Stimulated activated CD8-positive, alpha-beta memory T cell treated with anti-CD3 and anti-CD28 coated beads, Interleukin-4, amount 100 ng/mL, for 4 hours (primary cell): ENCODE data around the gene S100A16.

Experiments used
- DNase-seq, 2 donors: peaks; one replicate each; pipeline ENCODE4 v3.0.0-alpha.2; 2020; ENCODE audit warnings: low read depth in 2 of 2, low spot score in 1 of 2

S100A16 gene

DNA sequence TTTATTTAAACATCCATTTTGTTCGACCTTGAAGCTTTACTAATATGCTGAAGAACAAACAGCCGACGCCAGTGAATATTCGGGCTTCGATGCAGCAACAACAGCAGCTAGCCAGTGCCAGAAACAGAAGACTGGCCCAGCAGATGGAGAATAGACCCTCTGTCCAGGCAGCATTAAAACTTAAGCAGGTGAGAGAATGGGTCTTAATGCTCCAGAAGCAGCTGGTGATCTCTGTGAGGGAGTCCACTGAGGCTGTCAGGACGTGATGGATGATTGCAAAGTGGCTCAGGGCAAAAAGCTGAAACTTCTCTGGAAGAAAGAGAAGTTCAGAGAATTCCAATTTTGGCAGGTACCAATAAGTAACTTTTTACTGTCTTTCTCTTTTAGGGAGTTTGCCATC lies 25.3 kb upstream of the S100A16 start:
- no peak for DNase-seq

DNA sequence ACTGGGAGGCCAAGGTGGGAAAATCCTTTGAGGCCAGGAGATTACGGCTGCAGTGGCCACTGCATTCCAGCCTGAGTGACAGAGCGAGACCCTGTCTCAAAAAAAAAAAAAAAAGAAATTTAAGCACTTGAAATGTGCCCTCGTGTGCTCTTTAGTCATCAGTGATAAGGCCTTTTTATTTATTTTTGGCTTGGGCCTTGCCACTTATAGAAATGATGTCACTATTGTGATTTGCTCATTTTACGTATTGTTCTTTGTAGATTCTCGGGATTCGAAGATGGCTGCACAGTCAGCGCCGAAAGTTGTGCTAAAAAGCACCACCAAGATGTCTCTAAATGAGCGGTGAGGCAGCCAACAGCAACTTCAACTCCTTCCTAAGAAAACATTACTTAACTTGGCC lies 23.4 kb upstream of the S100A16 start:
- no peak for DNase-seq

DNA sequence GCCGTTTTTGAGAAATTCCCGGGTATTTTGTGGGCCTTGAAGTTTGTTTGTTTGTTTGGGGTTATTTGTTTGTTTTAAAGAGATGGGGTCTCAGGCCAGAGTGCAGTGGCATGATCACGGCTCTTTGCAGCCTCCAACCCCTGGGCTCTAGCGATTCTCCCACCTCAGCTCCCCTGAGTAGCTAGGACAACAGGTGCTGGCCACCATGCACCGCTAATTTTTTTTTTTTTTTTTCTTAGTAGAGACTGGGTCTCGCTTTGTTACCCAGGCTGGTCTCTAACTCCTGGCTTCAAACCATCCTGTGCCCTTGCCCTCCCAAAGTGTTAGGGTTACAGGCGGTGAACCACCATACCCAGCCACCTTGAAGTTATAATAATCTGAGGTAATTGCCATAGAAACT lies 22.9 kb upstream of the S100A16 start:
- DNase-seq = no peak

DNA sequence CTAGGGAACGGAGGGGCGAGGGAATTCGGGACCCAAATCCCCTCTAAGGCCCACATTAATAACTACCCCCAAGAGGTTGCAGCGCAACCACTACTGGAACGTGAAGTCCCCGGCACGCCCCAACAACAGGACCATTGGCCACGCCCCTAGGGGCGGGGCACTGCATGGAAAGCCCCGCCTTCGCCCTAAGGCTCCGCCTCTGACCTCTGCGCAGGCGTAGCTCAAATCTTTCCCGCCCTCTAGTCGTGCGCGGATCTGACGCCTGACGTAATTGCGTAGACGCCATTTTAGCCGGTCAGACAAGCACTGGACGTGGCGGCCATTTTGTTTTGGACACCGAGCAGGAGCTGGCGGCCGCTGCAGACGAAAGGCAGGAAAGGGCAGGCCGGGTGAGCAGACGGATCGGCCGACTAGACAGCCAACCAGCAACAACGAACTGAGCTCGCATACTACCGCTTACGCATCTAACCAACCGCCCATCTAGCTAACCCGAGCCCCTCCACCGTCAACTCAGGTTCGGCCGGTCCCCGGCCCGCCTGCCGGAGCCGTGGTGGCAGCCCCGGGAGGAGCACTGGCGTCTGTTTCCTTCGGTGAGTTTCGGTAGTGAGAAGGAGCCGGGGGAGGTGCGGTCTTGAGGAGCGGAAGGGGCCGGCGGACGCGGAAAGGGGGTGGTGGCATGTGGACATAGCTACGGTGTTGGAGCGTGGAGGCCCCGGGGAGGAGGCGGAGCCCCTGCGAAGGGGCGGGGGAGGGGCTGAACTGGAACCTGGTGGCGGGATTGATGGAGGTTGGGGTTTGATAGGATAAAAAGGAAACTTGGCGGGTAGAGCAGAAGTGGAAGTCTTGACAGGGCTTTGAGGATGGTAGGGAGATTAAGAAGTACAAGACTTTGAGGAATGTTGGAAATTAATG lies 21.1 kb upstream of the S100A16 start, which contains the start of gene CHTOP:
Gene CHTOP, plus strand, starts transcription at position 313 of the 912 bp plus-strand sequence. CDS start 2,523 bp downstream, outside the sequence.
- DNase-seq = peak; percentile 90 to 92

DNA sequence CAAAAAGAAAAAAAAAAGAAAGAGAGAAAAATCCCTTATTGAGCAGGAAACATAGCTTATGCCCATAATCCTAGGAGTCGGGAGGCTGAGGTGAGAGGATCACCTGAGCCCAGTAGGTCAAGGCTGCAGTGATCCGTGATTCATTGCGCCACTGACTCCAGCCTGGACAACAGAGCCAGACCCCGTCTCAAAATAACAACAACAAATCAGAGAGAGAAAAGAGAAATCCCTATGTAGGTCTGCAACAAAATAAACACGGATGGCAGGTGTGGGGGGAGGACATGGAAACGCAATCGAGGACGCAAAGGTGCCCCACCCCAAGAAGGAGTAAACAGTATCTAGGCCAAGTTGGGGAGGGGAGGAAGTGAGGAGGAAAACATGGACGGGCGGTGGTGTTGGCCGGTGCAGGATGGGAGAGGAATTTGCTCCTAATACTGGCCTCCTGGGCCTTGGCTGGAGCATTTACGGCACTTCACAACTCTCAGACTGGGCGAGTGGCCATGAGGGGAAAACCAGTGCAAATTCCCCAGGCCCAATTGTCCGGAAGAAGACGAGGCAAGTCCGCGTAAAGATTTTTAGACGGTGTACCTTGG lies 20.3 kb upstream of the S100A16 start:
- no peak for DNase-seq

DNA sequence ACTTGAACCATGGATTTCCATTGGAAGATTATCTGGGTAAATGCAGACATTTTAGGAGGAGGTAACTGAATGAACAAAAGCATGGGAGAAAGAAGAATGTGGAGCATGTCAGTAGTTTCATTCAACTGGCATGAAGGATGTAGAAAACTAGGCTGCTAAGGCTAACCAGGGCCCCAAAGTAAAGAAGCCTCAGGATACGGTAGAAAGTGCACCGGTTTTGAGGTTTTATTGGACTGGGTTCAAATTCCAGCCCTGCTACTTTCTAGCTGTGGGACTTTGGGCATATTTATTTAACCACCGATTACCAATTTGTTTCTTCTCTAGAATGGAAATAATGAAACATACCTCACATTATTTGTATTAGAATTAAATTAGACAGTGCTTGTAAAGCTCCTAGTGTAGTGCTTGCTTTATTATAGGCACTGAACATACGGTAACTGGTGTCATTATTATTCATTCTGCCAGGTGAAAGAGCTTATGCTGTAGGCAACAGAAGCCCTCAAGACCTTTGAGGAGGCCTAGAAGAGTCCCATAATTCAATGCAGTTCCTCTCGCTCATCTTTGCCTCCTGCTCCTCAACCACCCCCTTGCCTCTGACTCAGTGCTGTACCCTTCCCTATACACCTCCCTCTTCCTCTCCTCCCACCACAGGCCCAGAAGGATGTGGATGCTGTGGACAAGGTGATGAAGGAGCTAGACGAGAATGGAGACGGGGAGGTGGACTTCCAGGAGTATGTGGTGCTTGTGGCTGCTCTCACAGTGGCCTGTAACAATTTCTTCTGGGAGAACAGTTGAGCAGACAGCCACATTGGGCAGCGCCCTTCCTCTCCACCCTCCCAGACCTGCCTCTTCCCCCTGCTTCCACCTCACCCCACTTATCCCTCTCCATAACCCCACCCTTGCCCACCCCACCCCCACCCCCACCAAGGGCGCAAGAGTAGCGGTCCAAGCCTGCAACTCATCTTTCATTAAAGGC lies 18.4 kb upstream of the S100A16 start:
- DNase-seq = no peak

DNA sequence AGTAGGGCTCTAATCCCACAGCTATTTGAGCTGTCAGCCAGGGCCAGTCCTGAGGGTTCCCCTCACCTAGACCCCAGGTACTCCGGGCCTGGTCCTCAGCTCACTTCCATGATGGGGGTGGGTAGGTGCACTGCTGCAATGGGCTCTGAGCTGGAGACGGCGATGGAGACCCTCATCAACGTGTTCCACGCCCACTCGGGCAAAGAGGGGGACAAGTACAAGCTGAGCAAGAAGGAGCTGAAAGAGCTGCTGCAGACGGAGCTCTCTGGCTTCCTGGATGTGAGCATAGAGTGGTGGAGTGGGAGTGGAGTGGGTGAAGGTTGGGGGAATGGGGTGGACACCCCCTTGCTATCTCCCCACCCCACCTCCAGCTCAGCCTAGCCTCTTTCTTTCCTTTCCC lies 17.4 kb upstream of the S100A16 start:
- no peak for DNase-seq

DNA sequence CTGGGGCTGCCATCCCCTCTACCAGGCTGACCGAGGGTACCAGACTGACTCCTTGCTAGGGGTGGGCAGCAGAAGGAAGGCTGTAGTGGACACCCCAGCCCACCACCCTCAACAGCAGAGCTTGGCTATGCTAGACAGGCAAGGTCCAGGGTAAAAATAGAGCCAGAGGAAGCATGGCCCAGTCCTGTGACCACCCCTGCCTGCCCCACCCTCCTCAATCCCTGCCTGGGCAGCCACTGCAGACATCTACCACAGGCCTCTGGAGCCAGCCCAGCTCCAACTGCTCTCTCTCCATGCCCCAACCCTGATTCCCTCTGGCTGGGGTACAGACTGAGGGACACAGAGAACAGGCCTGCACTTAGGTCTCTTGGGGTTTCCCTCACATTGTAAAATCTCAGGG lies 17.0 kb upstream of the S100A16 start:
- DNase-seq = no peak

DNA sequence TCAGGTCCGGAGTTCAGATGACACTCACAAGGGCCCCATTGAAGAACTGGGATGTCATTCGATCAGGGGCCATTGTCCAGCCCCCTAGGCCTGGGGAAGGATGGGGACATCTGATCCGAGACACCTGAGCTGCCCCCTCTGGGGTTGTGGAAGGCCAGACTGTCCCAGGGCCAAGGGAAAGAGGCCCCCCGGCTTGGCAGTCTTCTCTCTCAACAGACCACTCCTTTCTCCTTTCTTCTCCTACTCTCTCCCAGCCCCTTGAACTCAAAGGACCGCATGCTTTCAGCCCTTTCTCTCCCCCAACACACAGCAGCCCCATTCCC lies 16.4 kb upstream of the S100A16 start:
- no peak for DNase-seq

DNA sequence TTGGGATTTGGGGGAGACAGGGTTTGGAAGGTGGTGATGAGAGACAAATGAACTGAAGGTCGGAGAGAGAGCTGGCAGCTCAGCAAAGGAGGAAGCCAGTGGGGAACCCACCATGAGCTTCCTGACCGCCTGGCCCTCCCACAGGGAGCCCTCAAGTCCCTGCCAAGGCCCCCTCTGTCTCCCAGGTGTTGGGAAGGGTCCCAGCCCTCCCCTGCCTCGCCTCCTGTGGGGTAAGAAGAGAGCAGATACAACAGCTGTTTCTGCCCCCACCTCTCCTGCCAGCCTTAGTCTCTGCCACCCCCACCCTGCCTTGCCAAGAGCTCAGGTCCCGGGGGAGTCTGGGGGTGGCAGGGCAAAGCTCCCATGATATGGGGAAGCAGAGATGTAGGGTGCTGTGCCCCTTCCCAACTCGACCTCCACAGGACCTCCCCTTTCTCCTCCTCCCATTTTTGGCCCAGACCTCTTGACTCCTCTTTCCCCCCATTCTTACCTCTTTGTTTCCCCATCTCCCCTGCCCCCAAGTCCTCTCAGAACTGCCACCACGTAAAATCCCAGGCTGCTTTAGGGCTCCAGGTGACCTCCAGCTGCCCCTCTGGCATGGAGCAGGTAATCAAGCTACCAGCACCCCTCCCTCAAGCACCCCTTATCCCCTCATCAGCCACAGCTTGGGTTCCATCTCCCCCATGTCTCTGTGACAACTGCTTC lies 15.9 kb upstream of the S100A16 start:
- DNase-seq = no peak

DNA sequence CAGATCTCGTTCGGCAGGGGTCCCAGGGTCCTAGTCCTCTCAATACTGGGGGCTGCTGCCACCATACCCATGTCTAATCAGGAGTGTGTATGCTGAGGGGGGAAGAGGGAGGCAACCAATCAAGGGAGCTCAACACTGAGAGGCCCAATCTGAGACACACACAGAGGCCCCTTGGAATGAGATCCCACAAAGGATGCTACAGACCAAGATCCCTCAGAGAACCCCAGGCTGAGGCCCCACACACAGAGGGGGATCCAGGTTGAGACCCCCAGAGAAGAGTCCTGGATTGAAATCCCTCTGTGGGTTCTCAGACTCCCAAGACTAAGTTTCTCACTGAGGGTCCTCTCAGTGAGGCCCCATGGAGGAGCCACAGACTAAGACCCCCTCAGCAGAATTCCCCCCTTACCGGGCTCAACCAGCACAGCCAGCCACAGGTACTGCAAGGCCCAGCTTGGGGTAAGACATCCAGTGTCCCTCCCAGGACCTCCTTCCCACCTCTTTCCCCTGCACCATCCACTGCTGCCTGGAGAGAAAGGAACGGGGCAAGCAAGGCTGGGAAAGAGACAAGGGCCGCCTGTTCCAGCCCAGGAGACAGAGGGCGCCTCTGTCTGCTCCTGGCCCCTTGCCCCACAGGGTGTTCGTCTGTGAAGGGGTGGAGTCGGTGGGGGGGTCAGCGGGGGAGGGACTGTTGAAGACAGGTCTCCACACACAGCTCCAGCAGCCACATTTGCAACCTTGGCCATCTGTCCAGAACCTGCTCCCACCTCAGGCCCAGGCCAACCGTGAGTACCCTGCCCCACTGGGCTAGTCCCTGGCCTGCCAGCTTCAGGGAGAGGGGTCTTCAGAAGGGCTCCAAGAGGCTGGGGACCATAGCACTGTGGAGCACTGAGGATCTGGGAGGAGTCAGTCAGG lies 15.0 kb upstream of the S100A16 start, which contains the start of gene S100A1:
Gene S100A1, plus strand, starts transcription at position 720 of the 912 bp plus-strand sequence. CDS start 2,088 bp downstream, outside the sequence.
- DNase-seq = no peak

DNA sequence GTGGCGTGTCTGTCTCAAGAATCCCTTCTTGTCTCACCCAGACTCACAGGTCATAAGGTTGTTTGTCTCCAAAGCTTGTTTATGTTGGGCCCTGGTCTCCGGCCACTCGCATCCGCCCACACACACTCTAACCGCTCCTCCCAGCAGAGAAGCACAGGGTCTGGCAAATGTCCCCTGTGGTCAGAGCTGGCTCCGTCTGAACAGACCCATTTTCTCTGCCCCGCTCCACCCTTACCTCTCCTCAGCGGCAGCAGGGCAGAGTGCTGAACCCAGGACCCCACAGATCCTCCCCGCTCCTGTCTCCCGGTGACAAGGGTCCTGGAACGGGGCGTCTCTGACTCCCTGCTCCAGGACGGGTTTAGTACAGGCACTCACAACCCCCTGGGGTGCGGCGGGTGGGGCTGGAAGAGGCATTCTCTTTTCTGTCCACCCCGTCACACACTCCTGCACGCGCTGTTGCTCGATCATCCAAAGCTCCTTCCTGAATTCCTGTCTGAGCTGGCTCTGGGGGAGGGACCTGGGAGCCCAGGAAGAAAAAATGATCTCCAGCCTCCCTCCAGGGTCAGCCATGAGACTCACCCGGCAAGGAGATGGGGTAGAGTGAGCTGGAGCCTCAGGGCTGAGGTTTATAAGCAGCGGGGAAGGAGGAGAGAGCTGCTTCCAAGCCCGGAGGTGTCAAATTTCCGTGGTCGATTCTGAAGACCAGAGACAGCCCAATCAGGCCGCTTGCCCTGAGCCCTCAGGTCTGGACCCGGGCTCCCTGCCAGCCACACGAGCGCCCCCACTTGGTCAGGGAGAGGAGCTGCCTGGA lies 14.2 kb upstream of the S100A16 start, which contains the start of gene S100A13:
Gene S100A13, minus strand, starts transcription at position 602 of the 811 bp plus-strand sequence. CDS start 1,033 bp downstream, outside the sequence.
- DNase-seq = no peak

DNA sequence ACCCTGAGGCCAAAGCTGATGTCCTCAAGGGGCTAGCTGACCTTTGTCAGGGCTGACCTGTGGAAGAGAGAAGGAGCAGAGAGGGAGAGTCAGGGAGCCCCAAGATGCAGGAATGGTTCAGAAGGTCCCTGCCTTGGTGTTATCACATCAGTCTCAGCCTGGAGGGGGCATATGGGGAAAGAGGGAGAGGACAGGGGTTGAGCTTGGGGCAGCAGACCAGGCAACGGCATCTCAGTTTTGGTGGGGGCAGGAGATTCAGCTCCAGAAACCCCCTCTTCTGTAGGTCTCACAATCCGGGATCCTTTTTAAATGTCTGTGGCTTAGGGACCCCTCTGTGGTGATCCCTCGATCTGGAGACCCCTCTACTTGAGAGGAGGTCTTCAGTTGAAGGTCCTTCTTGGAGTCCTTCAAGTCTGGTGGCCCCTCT lies 13.6 kb upstream of the S100A16 start:
- DNase-seq = no peak

DNA sequence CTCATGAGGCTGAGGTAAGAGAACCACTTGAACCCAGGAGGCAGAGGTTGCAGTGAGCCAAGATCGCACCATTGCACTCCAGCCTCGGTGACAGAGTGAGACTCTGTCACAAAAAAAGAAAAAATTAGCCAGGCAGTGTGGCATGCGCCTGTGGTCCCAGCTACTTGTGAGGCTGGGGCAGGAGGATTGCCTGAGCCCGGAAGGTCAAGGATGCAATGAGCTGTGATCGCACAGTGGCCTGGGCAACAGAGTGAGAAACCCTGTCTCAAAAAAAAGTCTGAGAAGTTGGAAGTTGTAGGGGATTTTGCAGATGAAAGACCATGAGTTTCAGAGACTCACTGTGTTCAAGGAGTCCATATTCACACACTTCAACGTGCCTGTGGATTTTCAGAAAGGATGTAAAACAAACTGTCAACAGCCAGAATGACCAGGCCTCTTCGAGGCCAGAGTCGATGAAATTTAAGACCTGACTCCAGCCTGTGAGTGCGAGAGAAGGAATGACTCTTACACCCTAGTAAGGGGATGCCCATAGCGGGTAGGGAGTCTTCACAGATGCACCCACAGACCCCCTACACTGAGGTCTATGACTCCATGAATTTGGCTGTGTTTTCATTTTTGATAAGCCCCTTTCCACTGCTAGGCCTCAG lies 12.2 kb upstream of the S100A16 start:
- DNase-seq = no peak

DNA sequence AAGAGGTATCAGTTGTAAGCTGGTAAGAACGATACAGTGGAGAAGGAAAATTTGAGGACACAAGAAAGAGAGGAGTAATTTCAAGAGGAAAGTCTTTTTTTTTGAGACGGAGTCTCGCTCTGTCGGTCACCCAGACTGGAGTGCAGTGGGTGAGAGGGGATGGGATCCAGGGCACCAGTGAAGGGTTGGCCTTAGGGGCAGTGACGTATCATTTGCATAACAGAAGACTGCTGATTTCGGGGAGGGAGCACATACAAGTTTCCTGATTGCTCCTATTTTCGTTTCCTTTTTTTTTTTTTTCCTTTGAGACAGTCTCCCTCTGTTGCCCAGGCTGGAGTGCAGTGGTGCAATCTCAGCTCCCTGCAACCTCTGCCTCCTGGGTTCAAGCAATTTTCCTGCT lies 10.2 kb upstream of the S100A16 start:
- no peak for DNase-seq

DNA sequence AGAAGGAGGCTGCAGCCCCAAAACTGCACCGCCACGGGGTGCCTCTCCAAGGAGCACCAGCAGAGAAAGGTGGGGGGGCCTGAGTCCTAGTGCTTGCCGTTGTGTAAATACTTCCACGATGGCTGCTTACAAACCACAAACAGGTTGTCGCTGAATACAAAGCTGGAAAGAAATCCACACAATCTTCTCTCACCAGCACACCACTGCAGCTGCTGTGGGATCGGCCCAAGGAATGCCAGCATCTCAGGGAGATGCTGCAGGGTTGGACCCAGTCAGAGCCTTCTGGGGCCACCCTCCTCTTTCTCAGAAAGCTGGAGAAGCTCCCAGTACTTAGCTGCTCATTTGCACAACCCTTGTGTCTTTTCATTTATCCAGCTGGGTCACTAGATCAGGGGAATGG lies 6.2 kb upstream of the S100A16 start:
- DNase-seq = no peak

DNA sequence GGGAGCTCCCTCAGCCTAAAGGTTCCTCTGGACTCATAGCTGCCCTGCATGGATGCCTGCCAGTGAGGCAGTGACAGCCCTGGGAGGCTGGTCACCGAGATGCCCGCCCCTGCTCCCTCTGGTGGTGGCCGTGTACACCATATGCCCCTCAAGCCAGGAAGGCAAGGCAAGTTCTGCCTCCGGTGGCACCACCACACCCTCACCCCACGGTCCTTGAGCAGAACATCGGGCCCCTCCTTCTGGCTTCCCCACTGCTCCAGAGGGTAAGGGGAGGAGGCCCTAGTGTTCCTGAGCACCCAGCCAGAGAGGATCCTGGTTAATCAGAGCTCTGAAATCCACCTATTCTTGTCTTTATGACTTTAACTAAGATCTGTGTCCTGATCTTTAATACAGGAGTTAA lies 4.7 kb upstream of the S100A16 start:
- peak in 1 of 2 donors; percentile 47 for DNase-seq

DNA sequence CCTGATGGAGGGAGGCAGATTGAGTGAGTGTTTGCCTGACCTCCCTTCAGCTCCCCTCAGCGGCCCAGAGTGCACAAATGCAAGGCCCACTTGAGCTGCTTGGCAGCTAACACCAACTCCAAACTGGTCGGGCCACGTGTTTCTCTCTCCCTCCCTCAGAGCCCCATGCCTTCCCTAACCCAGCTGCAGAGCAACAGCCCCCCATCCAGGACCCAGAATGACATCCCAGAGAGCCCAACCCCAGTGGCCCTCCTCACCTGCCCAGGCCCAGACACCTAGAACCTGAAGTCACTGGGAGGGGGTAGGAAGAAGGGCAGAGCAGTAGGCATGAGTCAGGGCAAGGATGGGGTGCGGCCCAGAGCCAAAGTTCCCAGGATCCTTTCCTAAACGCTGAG lies 4.0 kb upstream of the S100A16 start:
- no peak for DNase-seq
